ENCODE measurements around the gene RAD51B.
"Not testable (repeated sequence)": the region's sequence is repeated elsewhere in the genome, so short reads cannot be mapped to it uniquely, and the experiment has no call there.

RAD51B gene

DNA sequence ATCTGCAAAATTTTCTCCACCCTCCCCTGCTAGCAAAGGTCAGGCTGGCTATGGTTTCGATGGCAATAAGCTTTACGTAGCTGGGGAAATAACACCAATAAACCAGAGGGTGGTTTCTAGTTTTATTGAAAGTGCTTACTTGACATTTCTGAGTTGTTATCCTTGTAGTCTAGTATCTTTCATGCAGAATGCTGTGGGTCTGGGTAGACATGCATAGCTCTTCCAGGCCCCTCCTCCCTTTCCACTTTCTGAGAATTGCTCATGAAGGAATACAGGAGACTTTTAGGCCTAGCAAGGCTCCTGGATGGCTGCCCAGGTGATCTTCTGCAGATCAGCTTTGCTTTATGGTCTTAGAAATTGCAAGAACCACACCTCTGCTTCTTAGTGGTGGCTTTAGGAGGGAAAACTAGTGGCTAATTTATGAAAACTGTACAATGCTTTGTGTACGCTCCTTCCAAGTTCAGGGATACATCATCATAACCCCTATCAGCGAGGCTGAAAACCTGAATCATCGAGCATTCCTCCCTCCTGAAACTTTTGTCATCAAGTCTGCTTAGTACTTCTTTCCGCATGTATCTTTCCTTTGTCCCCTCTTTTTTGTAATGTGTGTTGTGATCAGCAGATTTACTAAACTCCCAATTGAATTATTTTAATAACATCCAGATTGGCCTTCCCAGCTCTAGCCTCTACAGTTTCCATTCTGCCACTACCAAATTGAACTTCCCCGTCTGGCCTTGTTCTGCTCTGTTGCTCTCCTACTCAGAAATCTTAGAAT, 473.0 kb downstream of the RAD51B start:
- Mint-ChIP-seq H3K27ac (peak overlapping the region; percentile 77 to 87), H3K9me3 (no peaks in the 10 kb centered on the region), H3K36me3 (ENCODE audit: insufficient read depth) (no peaks in the 10 kb centered on the region), H3K4me3 (peak overlapping the region; percentile 28 to 48), H3K4me1 (ENCODE audit: low read depth in 2 of 2) (peaks cover 24 to 28% of the 10 kb centered on the region in 2 donors), H3K27me3 (no peaks in the 10 kb centered on the region)
- DNase-seq: no peak
- peak; percentile 29 for ATAC-seq (replicated peaks)

DNA sequence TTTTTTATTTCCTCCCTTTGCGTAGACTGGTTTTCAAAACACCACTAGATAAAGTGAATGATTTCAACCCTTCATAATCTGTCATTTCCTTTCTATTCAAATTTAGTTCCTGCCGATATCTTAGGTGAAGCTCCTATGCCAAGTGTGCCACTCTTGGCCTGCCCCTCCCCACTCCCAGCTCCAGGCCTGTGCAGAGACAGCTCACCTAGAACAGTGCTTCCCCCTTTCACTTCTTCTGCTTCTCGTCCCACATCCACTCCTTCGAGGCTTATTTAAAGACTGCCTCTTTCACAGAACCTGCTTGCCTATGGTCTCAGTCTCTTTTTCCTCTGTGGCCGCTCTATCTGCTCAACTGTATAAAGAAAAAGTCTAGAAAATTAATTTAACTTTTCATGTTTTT, 473.8 kb downstream of the RAD51B start:
- no peaks in the 10 kb centered on the region for H3K27me3 Mint-ChIP-seq
- peaks cover 25 to 26% of the 10 kb centered on the region in 2 donors for H3K4me1 Mint-ChIP-seq (ENCODE audit: low read depth in 2 of 2)
- ATAC-seq (replicated peaks) (peak; percentile 56), DNase-seq (no peak)
- no peaks in the 10 kb centered on the region for H3K36me3 Mint-ChIP-seq (ENCODE audit: insufficient read depth)
- no peaks in the 10 kb centered on the region for H3K9me3 Mint-ChIP-seq
- H3K4me3 Mint-ChIP-seq: peak overlapping the region; percentile 28 to 48
- peak overlapping the region; percentile 77 to 87 for H3K27ac Mint-ChIP-seq

DNA sequence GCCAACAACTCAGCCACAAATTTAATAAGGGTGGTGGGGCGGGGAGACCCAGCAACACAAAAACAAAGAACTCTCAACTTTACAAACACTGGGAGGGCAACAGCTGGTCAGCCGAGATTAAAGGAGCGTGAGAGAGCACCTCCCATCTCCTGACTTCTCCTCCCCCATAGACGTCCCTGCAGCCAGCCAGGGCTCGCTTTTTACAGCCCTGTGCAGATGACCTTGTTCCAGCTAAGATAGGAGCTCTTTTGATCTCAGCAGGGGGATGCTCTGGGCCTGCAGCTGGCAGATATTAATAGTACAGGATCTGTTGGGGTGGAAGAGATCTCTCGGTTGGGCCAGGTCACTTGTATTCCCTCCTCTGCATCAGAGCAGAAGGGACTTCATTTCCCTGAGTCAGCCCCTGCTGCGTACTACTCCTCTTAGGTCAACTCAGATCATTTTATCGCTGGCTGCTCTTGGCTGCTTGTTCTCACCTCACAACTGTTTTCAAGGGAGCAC, 475.8 kb downstream of the RAD51B start:
- no peaks in the 10 kb centered on the region for H3K9me3 Mint-ChIP-seq
- H3K27ac Mint-ChIP-seq: no peak overlapping the region
- no peaks in the 10 kb centered on the region for H3K36me3 Mint-ChIP-seq (ENCODE audit: insufficient read depth)
- no peak overlapping the region for H3K4me3 Mint-ChIP-seq
- ATAC-seq (replicated peaks) (no peak), DNase-seq (no peak)
- H3K4me1 Mint-ChIP-seq (ENCODE audit: low read depth in 2 of 2): peaks cover 25 to 26% of the 10 kb centered on the region in 2 donors
- no peaks in the 10 kb centered on the region for H3K27me3 Mint-ChIP-seq

DNA sequence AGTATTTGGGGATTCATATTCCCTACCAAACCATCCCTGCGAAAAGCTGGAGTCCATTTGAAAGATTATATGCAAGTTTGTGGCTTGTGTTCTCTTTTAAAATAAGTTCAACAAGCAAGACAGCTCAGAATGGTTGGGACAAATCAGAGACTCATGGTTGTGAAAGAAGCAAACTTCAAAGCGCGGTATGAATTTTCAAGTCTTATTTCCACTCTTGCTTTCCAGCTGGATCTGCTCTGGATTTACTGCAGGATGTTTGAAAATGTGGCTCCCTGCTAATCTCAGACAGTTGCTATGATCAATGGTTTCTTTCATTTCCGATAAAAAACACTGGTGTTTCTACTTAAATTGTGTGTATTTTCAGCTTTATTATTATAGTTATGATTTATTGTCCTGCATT, 477.5 kb downstream of the RAD51B start:
- no peak overlapping the region for H3K4me3 Mint-ChIP-seq
- H3K27me3 Mint-ChIP-seq: no peaks in the 10 kb centered on the region
- no peak overlapping the region for H3K27ac Mint-ChIP-seq
- peaks cover 20 to 21% of the 10 kb centered on the region in 2 donors for H3K4me1 Mint-ChIP-seq (ENCODE audit: low read depth in 2 of 2)
- DNase-seq (no peak), ATAC-seq (replicated peaks) (no peak)
- no peaks in the 10 kb centered on the region for H3K36me3 Mint-ChIP-seq (ENCODE audit: insufficient read depth)
- H3K9me3 Mint-ChIP-seq: peaks cover 0 to 2% of the 10 kb centered on the region in 2 donors

DNA sequence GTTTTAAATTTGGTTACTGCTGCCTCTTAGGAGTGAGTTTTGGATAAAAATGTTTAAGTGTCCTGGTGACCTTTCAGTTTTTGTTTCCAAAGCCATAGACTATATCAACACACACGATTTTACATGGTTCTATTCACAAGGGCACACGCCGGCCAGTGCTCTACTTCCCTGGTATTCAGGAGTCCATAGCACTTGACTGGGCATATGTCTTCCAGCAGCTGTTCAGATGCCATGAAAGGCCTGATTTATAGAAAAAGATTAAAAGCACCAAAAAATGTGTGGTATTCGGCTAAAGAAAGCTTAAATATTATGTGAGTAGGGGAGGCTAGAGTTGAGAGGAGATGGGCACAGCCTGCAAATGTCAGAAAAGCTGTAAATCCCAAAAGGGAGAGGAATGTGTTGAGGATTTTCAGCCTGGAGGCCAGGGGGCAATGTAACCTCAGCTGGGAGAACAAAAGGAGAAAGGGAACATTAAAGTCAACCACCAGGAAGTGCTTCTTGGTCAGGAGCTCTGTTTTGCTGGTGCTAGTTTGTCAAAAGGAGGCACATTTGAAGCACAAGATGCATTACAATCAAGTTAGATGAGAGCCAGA, 478.4 kb downstream of the RAD51B start:
- Mint-ChIP-seq H3K36me3 (ENCODE audit: insufficient read depth) (no peaks in the 10 kb centered on the region), H3K4me1 (ENCODE audit: low read depth in 2 of 2) (peaks cover 11 to 16% of the 10 kb centered on the region in 2 donors), H3K27ac (no peak overlapping the region), H3K4me3 (no peak overlapping the region), H3K27me3 (no peaks in the 10 kb centered on the region), H3K9me3 (peaks cover 0 to 7% of the 10 kb centered on the region in 2 donors)
- ATAC-seq (replicated peaks) (no peak), DNase-seq (no peak)

DNA sequence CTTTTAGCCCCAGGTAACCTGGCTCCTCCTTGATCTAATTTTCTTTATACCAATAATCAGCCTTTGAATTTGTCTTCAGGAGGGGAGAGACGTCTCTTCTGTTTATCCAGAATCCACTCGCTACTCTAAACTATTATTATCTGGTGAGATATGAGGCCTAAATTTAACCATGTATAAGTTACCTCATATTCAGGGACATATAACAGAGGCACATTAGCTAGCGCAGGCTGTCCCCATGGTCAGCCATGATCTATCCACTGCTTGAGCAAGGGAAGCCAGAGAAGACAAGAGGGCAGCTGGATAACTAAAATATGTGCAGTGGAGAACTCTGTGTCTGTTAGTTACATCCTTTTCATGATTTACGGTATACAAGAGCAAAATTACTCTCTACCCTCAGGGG, 481.0 kb downstream of the RAD51B start:
- Mint-ChIP-seq H3K4me1 (ENCODE audit: low read depth in 2 of 2) (peaks cover 0 to 3% of the 10 kb centered on the region in 2 donors), H3K4me3 (no peak overlapping the region), H3K27ac (no peak overlapping the region), H3K9me3 (peaks cover 0 to 7% of the 10 kb centered on the region in 2 donors), H3K27me3 (no peaks in the 10 kb centered on the region), H3K36me3 (ENCODE audit: insufficient read depth) (no peaks in the 10 kb centered on the region)
- no peak for DNase-seq
- ATAC-seq (replicated peaks): no peak

DNA sequence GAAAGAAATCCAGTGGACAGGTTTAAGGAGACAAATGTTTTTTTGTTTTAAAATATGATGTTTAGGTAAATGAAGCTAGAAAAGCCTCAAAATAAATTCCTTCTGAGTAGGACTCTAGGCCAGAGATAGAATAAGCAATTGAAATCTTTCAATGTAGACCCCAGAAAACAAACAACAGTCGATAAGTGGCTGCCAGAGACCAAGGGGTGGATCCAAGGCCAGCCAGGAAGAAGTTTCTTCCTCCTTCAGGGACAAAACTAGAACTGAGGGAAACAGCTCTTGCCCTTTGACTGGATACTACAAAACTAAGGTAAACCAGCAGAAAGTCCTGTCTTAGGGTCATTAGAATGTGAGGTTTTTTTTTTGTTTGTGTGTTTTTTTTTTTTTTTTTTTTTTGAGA, 481.6 kb downstream of the RAD51B start:
- Mint-ChIP-seq H3K9me3 (peaks cover 0 to 7% of the 10 kb centered on the region in 2 donors), H3K4me1 (ENCODE audit: low read depth in 2 of 2) (peaks cover 0 to 2% of the 10 kb centered on the region in 2 donors), H3K27ac (no peak overlapping the region), H3K27me3 (no peaks in the 10 kb centered on the region), H3K4me3 (no peak overlapping the region), H3K36me3 (ENCODE audit: insufficient read depth) (no peaks in the 10 kb centered on the region)
- DNase-seq: no peak
- no peak for ATAC-seq (replicated peaks)

DNA sequence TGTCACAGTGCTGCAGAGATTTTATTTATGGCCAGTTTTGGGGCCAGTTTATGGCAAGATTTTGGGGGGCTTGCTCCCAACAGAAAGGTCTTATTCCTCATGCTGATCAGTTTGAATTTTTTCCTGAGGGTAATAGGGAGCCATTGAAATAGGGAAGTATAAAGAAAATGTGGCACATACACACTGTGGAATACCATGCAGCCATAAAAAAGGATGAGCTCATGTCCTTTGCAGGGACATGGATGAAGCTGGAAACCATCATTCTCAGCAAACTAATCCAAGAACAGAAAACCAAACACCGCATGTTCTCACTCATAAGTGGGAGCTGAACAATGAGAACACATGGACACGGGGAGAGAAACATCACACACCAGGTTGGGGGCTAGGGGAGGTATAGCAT, 483.4 kb downstream of the RAD51B start:
- not testable (repeated sequence) for H3K9me3 Mint-ChIP-seq; DNase-seq; H3K4me1 Mint-ChIP-seq (ENCODE audit: low read depth in 2 of 2); H3K27ac Mint-ChIP-seq; H3K4me3 Mint-ChIP-seq; H3K27me3 Mint-ChIP-seq; ATAC-seq (replicated peaks); H3K36me3 Mint-ChIP-seq (ENCODE audit: insufficient read depth)

DNA sequence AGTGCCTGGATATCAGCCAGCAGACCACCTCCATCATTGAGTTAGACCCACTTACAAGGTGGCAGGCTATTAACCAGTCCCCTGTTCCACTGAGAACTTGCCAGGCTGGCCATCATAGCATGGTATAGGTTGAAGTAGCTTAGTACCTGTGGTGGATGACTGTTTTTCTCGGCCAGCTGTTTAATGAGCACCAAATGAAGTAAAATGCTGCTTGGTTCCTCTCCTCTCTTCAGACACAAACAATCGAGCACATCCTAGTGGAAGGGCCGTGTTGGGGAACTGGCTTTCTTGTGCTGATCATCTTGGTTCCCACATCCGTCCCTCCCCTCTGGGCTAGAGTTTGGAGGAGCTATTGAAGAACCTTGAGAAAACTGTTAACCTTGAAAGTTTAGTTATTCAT, 486.2 kb downstream of the RAD51B start:
- Mint-ChIP-seq H3K4me1 (ENCODE audit: low read depth in 2 of 2) (peaks cover 0 to 4% of the 10 kb centered on the region in 2 donors), H3K27me3 (no peaks in the 10 kb centered on the region), H3K27ac (peak overlapping the region in 1 of 2 donors; percentile 11), H3K36me3 (ENCODE audit: insufficient read depth) (no peaks in the 10 kb centered on the region), H3K4me3 (no peak overlapping the region), H3K9me3 (peaks cover 0 to 7% of the 10 kb centered on the region in 2 donors)
- ATAC-seq (replicated peaks): no peak
- no peak for DNase-seq

DNA sequence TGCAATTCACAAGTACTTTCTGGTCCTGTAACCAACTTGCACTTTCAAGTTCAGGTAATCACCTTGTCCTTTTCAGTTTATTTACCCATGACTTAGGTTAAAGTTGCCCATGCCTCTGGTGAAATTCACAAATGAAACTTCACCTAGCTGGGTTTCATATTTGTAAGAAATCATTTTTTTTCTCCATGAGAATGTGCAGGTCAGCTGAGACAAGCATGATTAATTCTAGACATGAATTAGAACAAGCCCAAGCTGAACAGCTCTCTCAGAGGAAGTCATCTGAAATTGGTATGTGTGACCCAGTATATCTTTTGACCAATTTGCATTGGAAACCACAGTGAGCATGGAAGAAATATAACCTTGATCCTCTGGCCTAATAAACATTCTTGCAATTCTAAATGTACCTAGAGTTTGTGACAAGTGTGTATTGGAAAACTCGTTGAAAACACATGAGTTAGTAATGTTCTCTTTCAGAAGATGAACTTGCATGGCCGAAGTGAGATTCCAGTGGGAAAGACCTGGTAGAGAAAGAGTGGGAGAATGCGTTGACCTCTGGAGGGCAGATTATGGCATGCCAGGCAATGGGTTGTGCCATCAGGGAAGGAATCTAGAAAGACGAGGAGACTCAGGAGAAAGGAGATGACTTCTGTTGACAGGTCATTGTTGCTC, 486.8 kb downstream of the RAD51B start:
- Mint-ChIP-seq H3K4me1 (ENCODE audit: low read depth in 2 of 2) (peaks cover 0 to 4% of the 10 kb centered on the region in 2 donors), H3K36me3 (ENCODE audit: insufficient read depth) (no peaks in the 10 kb centered on the region), H3K9me3 (peaks cover 0 to 7% of the 10 kb centered on the region in 2 donors), H3K4me3 (no peak overlapping the region), H3K27me3 (no peaks in the 10 kb centered on the region), H3K27ac (no peak overlapping the region)
- no peak for ATAC-seq (replicated peaks)
- DNase-seq: no peak

DNA sequence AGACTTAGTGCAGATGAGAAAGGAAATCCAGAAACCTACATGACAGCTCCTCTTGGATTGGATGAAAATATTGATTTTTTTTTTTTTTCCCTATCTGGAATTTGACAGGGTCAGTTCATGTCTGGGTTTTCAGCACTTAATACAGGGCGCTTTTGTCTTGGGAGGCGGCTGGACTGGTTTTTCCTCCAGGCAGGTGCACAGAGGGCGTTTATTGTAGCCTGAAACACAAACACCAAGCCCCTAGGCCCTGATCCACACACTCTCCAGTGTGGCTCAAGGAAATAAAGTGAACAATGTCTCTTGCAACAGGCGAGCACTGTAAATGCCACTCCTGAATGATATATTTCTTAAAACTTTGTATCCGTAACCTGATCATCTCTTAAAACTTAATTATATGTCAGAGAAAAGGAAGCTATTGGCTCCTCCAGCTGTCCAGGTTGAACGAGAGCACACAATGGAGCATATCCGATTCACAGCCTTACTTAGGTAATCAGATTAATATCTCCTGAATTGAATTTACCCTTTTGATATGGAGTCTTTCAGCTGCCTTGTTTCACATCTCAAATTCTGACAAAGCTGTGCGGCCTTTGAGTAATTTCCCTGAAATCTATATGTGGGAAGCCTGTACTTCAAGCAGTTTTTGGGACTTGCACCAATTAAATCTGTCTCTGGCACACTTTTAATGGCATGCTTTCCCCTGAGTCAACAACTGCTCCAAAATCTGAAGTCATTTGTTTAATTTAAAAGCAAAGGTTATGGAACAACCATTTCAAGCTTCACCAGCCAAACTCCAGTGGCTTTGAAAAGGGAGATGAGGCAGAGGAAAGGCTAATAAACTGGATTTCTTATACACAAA, 487.6 kb downstream of the RAD51B start:
- Mint-ChIP-seq H3K27me3 (no peaks in the 10 kb centered on the region), H3K4me1 (ENCODE audit: low read depth in 2 of 2) (peaks cover 0 to 4% of the 10 kb centered on the region in 2 donors), H3K9me3 (peaks cover 0 to 4% of the 10 kb centered on the region in 2 donors), H3K36me3 (ENCODE audit: insufficient read depth) (no peaks in the 10 kb centered on the region), H3K4me3 (no peak overlapping the region), H3K27ac (no peak overlapping the region)
- ATAC-seq (replicated peaks) (no peak), DNase-seq (no peak)

DNA sequence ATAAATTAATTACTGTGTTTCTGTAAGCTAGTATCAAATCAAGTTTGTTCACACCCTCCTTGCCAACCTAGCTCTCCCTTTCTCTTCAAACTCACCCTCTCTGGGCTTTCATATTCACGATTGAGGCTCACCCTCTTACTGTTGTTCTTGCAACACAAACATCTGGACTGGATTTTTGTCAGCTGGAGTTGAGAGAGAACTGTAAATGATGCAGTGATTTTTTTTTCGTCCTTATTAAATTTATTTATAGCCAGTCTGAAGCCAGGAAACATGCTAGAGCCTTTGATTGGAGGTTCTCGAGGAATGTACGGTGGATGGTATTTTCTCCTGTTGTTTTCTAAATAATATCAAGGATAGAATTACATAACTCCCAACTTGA, 488.2 kb downstream of the RAD51B start:
- peaks cover 0 to 6% of the 10 kb centered on the region in 2 donors for H3K4me1 Mint-ChIP-seq (ENCODE audit: low read depth in 2 of 2)
- H3K4me3 Mint-ChIP-seq: no peak overlapping the region
- no peaks in the 10 kb centered on the region for H3K36me3 Mint-ChIP-seq (ENCODE audit: insufficient read depth)
- ATAC-seq (replicated peaks) (no peak), DNase-seq (no peak)
- H3K27ac Mint-ChIP-seq: no peak overlapping the region
- H3K27me3 Mint-ChIP-seq: no peaks in the 10 kb centered on the region
- no peaks in the 10 kb centered on the region for H3K9me3 Mint-ChIP-seq

Data from effector memory CD8-positive, alpha-beta T cell (primary cell).